Fibroblast of lung (primary cell): ENCODE data around the gene KDM1A. TPM values are rescaled to one million over a fixed set of nuclear protein-coding genes. Genes with fewer than 3 reads are reported as not detected.
"Not testable (repeated sequence)": the region's sequence is repeated elsewhere in the genome, so short reads cannot be mapped to it uniquely, and the experiment has no call there.

Source experiments
- DNase-seq, 2 donors: peaks; one replicate each; pipeline versions ENCODE4 v3.0.0 to v3.0.0-alpha.2; 2010; ENCODE audit warnings: low read depth in 2 of 2
- H2AFZ ChIP-seq: 2 replicates; pipeline ENCODE4 v1.5.1; 2012; ENCODE audit warnings: low read length, control low read depth, inconsistent platforms
- H3K27ac ChIP-seq: 2 replicates; pipeline ENCODE4 v1.5.1; 2011; ENCODE audit warnings: low read length, control low read depth; ENCODE audit not compliant: insufficient read depth
- H3K27me3 ChIP-seq: 2 replicates; pipeline ENCODE4 v1.5.1; 2011; ENCODE audit warnings: mild to moderate bottlenecking, low read length; ENCODE audit not compliant: control insufficient read depth, insufficient read depth
- H3K36me3 ChIP-seq: 2 replicates; pipeline ENCODE4 v1.5.1; 2011; ENCODE audit warnings: low read length; ENCODE audit not compliant: control insufficient read depth, insufficient read depth
- H3K4me1 ChIP-seq: 2 replicates; pipeline ENCODE4 v1.5.1; 2011; ENCODE audit warnings: low read length; ENCODE audit not compliant: control insufficient read depth, insufficient read depth; ENCODE audit errors: extremely low read depth
- H3K4me2 ChIP-seq: 2 replicates; pipeline ENCODE4 v1.5.1; 2011; ENCODE audit warnings: low read length, control low read depth; ENCODE audit not compliant: insufficient read depth; ENCODE audit errors: extremely low read depth
- H3K4me3 ChIP-seq, 4 experiments: fragments of 200-600 bp in 1 of 4; sonication (generic) in 1 of 4; replicated peaks in 1 of 4; 2 replicates each; pipeline ENCODE4 v1.5.1; 2011 to 2016; ENCODE audit warnings: low read length in 4 of 4, low read depth in 3 of 4, mild to moderate bottlenecking in 3 of 4, control low read depth in 2 of 4, inconsistent platforms in 1 of 4, mixed read lengths in 1 of 4; ENCODE audit not compliant: insufficient read depth in 1 of 4; ENCODE audit errors: control extremely low read depth in 1 of 4
- H3K79me2 ChIP-seq: 2 replicates; pipeline ENCODE4 v1.5.1; 2012; ENCODE audit warnings: mild to moderate bottlenecking, low read length, inconsistent platforms; ENCODE audit not compliant: control insufficient read depth, insufficient read depth
- H3K9ac ChIP-seq: 2 replicates; pipeline ENCODE4 v1.5.1; 2011; ENCODE audit warnings: mild to moderate bottlenecking, low read length, control low read depth; ENCODE audit not compliant: insufficient read depth
- H3K9me3 ChIP-seq: 2 replicates; pipeline ENCODE4 v1.5.1; 2012; ENCODE audit warnings: low read depth, low read length; ENCODE audit not compliant: control insufficient read depth, insufficient read depth
- H4K20me1 ChIP-seq: 2 replicates; pipeline ENCODE4 v1.5.1; 2011; ENCODE audit warnings: low read length; ENCODE audit not compliant: control insufficient read depth, insufficient read depth; ENCODE audit errors: extremely low read depth
- CTCF ChIP-seq, 2 donors: IDR thresholded peaks in 1 of 2; conservative IDR thresholded peaks in 1 of 2; 1 replicate in 1 of 2; 2 replicates in 1 of 2; pipeline ENCODE4 v1.5.1; 2011 to 2012; ENCODE audit warnings: low read length in 2 of 2, control low read depth in 1 of 2, inconsistent platforms in 1 of 2, low read depth in 1 of 2, mild to moderate bottlenecking in 1 of 2
- EZH2 ChIP-seq: IDR thresholded peaks from 2 replicates; pipeline ENCODE4 v1.5.1; 2012; ENCODE audit warnings: low read length, control low read depth, mild to moderate bottlenecking; ENCODE audit errors: missing control alignments
- polyA plus RNA-seq, 2 donors: library from polyadenylated mRNA; depleted of rRNA in 1 of 2; stranded (reverse) in 1 of 2; unstranded in 1 of 2; fragments of >200 nt; gene quantifications; 2 replicates each; pipeline ENCODE4 v1.2.1, GENCODE V29; 2011 to 2012; ENCODE audit warnings: missing spikeins in 1 of 2
- total RNA-seq: library from RNA; depleted of rRNA; stranded (reverse); fragments of >200 nt; gene quantifications from 2 replicates; pipeline ENCODE4 v1.2.1, GENCODE V29; 2014

The KDM1A gene
- total and polyA plus RNA-seq, 2 donors (not counting 1 experiment from before 2014, with no cell fraction given): 72.0 to 72.4 TPM

- H3K9ac ChIP-seq: no peak overlapping the region
- TF ChIP-seq CTCF (conservative IDR thresholded peaks at IDR 0.05 in 1 of 2, IDR thresholded peaks at IDR 0.05 in 1 of 2; ENCODE audit: low read depth in 1 of 2, low read length in 2 of 2) (no peak), EZH2 (no peak)
- H3K4me3 ChIP-seq: no peak overlapping the region
- no peak for DNase-seq
- no peak overlapping the region for H3K4me2 ChIP-seq
- H3K27me3 ChIP-seq: no peaks in the 10 kb centered on the region
- no peak overlapping the region for H3K27ac ChIP-seq
- no peaks in the 10 kb centered on the region for H3K9me3 ChIP-seq
- no peak overlapping the region for H2AFZ ChIP-seq
- H3K79me2 ChIP-seq: no peaks in the 10 kb centered on the region
- H3K36me3 ChIP-seq: no peaks in the 10 kb centered on the region
- no peaks in the 10 kb centered on the region for H3K4me1 ChIP-seq
- H4K20me1 ChIP-seq: no peaks in the 10 kb centered on the region
These were observed 35.3 kb upstream of the KDM1A start for GRCh38 chr1:22983944-22984343.

DNA sequence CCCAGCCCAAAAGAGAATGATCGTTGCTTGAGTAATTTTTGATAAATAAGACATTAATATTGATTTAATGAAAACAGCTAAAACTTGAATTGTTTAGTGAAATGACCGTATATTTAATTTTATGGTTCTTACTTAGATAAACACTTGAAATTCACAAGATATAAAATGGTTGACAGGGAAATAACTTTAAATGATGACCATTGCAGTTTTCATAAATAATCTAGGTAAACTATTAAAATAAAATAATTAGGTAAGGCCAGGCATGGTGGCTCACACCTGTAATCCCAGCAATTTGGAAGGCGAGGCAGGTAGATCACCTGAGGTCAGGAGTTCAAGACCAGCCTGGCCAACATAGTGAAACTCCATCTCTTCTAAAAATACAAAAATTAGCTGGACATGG is 26.9 kb upstream of the KDM1A start:
- not testable (repeated sequence) for H4K20me1 ChIP-seq, H3K27me3 ChIP-seq, H3K36me3 ChIP-seq, H3K9ac ChIP-seq, H2AFZ ChIP-seq, H3K4me2 ChIP-seq, H3K79me2 ChIP-seq, DNase-seq, H3K4me1 ChIP-seq, H3K4me3 ChIP-seq, H3K9me3 ChIP-seq, H3K27ac ChIP-seq

- not testable (repeated sequence) for H3K36me3 ChIP-seq, H3K4me3 ChIP-seq, H4K20me1 ChIP-seq, DNase-seq, H3K9me3 ChIP-seq, H3K4me1 ChIP-seq, H3K79me2 ChIP-seq, H3K9ac ChIP-seq, H2AFZ ChIP-seq, H3K4me2 ChIP-seq, H3K27me3 ChIP-seq, H3K27ac ChIP-seq
These were observed 26.0 kb upstream of the KDM1A start for GRCh38 chr1:22993220-22993795.

DNA sequence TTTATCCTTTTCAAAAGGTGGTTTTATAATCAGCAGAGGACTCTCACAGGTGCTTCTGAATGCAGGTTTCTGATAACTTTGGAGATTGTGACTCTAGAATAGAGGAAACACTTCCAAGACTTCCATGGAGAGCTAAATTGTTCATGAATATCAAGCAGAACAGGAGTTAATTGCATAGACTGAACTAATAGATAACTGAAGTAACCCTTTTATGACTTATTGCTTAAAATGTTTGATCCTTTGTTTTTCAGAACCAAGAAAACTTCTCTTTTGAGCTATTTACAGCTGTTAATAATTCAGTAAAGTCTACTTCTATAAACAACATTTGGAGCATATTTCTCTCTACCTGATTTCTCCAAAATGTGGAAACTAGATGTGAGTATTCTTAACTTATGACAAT is 23.5 kb upstream of the KDM1A start:
- Histone ChIP-seq H3K79me2 (no peaks in the 10 kb centered on the region), H3K36me3 (no peaks in the 10 kb centered on the region), H2AFZ (no peak overlapping the region), H3K9me3 (no peaks in the 10 kb centered on the region), H3K4me2 (no peak overlapping the region), H3K27ac (no peak overlapping the region), H3K4me3 (no peak overlapping the region), H4K20me1 (no peaks in the 10 kb centered on the region), H3K9ac (no peak overlapping the region), H3K4me1 (no peaks in the 10 kb centered on the region), H3K27me3 (peaks cover 2% of the 10 kb centered on the region)
- no peak for DNase-seq
- TF ChIP-seq EZH2: no peak
- TF ChIP-seq CTCF (conservative IDR thresholded peaks at IDR 0.05 in 1 of 2, IDR thresholded peaks at IDR 0.05 in 1 of 2; ENCODE audit: low read depth in 1 of 2, low read length in 2 of 2): no peak

DNA sequence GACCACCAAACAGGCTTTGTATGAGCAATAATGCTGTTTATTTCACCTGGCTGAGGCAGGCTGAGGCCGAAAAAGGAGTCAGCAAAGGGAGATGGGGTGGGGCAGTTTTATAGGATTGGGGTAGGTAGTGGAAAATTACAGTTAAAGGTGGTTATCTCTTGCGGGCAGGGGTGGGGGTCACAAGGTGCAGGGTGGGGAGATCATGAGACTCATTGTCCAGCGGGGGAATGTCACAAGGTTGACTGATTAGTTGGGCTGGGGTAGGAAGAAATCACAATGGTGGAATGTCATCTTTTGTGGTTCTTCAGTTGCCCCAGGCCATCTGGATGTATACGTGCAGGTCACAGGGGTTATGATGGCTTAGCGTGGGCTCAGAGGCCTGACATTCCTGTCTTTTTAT is 21.7 kb upstream of the KDM1A start:
- H3K9ac ChIP-seq, H3K36me3 ChIP-seq, H3K27me3 ChIP-seq, H2AFZ ChIP-seq, H3K4me3 ChIP-seq, DNase-seq, H4K20me1 ChIP-seq, H3K27ac ChIP-seq, H3K79me2 ChIP-seq, H3K4me1 ChIP-seq, H3K9me3 ChIP-seq, H3K4me2 ChIP-seq: not testable (repeated sequence)
